Stimulated activated CD8-positive, alpha-beta memory T cell treated with anti-CD3 and anti-CD28 coated beads, Interleukin-7, amount 100 ng/mL, for 1 hour (primary cell): Measurements from ENCODE around the gene TDP1.

Source experiments
- DNase-seq, 2 donors: peaks; one replicate each; pipeline ENCODE4 v3.0.0-alpha.2; 2020; ENCODE audit warnings: low read depth in 2 of 2

Gene TDP1

DNA sequence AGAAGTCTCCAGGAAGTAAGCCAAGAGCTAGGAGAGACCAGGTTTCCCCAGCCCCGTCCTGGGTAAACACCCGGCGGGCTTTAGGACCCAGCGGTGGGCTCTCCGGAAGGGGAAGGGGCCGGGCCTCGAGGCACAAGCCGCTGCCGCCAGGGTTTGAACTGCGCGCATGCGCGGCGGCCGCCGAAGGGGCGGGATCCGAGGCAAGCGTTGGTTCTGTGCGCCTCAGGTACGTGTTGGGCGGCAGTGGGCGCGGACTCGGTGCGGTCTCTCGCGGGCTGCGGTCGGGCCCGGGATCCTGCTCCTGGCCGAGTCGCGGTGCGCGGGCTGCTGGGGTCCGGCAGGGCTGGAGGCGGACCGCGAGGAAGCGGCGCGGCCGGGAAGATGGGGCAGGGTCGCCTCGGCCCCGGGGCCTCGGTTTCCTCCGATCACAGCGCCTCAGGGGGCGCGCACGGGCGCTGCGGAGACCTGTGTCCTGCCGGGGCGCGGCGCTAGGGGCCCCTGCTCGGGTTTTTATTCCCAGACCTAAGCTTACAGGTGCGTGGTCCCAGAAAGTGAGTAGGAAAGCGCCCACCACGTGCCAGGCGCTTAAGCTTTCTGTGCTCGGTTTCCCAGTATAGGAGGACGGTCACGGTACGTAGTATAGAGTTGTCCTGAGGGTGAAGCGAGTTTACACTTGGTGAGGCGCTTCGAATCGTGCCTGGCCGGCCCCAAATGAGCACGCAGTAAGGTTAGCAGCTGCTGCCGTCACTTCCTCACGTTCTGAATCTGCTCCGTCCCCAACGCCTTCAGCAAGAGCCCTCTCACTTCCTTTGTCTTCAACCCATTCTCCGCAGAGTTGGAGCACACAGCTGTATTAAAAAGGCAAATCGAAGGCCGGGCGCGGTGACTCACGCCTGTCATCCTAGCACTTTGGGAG lies at the start of gene TDP1:
Gene TDP1, plus strand, starts transcription at position 183 of the 916 bp plus-strand sequence. CDS start 7,188 bp downstream, outside the sequence.
- DNase-seq = peak; percentile 91 to 92

DNA sequence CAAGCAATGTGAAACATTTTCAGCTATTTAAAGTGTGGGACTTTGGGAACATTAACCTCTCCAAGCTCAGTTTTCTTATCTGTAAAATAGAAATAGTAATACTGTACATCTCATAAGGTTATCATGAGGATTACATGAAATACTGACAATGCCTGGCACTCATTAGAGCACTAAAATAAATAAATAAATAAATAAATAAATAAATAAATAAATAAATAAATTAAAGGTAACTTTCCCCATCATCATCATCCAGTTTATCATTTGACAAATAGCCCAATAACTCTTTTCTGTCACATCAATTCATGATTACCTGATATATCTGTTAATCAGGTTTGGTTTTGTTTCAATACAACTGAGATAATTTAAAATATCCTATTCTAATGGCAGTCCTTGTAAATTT lies 49.7 kb upstream of the TDP1 start:
- DNase-seq = no peak

DNA sequence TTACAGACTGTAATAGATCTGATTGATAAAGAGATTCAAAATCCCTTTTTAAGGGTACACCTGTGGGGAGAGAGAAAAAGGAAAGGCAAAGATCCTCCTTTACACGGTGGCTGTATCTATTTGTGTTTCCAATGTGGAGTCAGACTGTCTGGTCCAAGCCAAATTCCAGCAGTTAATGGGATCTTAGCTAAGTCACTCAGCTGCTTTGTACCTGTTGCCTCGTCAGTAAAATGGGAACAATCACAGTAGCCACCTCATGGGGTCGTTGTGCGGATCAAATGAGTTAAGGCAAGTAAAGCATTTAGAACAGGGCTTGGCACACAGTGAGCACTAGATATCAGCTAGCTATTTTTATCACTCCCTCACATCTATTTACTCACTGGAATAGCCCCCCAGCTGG lies 48.1 kb upstream of the TDP1 start:
- DNase-seq = no peak

DNA sequence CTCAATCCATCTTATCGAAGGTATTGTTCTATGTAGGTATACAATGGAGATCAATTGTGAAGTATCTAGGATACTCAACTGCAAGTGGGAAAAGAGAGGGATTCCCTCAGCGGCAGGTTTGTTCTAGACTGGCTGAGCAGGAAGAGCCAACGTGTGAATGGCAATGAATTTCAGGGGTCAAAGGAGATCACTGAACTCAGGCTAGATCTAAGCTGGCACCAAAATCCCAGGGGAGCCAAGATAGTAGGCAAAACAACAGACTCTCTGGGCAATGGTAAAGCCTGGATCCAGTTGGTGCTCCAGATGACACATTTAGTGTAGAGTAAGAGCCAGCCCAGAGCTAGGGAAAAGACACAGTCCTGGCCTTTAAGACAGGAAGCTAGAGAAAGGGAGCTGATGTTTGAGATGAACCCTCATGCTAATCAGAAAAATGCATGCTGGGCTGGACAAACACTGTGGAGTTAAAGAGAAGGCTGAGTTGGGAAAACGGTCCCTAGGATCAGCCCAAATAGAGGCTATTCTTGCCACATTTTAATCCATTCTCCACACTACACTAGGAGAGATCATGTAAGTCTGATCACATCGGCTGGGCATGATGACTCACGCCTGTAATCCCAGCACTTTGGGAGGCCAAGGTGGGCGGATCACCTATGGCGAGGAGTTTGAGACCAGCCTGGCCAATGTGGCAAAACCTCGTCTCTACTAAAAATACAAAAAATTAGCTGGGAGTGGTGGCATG lies 46.8 kb upstream of the TDP1 start:
- no peak for DNase-seq

DNA sequence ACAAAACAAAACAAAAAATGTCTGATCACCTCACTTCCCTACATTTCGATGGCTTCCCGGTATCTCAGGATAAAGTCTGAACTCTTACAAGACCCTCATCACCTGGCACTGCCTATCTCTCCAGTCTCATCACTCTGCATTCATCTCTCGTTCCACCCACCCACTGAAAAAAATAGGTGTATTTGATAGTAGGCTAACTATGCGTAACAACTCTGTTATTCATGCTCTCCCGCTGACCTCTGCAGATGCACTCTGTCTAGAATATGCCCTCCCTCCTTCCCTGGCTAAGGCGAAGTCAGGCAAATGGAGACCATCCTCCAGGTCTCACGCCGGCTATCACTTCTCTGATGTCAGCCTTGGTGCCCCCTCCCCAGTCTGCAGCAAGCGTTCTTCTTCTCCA lies 46.1 kb upstream of the TDP1 start:
- no peak for DNase-seq

DNA sequence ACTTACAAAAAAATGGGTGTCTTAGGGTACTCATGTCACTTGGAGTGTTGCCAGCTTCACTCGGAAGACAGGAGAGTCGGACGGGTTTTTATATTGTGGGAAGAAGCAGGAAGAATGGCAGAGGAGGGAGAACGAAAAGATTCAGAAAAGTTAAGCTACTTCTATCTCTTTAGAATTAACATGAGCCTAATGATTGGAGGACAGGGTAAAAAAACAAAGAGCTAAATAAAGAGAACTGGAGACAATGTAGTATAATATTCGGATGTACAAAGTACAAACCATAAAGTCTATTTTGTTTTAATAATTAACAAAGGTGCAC lies 45.1 kb upstream of the TDP1 start:
- DNase-seq = no peak

DNA sequence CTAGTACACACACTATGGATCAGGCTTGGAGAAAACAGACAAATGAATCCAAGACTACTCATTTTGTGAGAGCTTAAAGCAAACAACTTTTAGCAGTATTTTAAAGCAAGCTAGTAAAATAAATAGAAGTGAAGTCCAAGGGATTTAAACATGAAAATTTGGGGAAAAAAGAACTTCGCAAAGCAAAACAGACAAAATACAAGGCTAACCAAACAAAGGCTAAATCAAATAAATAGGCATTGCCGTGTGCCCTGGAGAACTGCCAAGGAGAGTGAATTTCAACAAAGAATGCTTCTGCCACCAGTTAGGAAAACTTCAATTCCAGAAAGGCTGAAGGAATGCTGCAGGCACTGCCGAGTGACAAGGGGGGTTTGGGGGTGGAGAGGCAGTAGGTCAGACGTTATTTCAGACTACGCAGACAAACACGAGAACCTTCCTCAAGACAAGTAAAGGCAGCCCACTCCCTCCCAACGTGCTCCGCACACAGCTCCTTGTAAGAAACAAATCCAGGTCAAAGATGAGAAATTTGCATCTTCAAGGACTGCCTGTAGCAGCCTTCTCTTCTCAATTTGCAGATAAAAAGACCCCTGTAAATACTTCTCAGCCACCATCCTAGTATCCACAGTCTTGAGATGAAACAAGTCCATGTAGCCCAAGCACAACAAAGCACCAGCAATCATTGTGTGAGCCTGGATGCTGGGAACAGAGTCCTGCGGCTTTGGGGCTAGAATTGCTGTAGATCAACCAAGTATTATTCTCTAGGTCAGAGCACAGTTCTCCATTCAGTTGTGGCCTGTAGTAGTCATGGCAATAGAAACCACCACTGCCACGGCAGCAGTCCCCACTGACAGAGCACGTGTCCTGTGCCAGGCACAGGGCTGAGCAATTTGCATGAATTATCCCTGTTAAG lies 44.5 kb upstream of the TDP1 start:
- DNase-seq = no peak

DNA sequence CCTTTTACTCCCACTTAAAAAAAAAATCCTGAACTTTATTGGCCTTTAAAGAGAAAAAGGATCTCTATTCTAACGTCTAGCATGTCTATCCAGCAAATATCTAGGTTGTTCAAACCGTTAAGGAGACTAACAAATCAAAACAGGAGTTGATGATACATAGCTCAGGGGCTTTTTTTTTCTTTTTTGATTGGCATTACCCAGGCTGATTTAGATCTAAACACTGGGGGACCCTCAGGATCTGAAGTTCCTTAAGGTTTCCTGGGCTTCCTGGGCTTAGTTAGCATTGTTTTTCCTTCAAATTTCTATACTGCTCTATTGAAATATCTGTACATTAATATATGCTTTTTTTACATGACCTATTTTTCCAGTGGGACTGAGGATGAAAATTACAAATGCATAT lies 43.5 kb upstream of the TDP1 start:
- no peak for DNase-seq

DNA sequence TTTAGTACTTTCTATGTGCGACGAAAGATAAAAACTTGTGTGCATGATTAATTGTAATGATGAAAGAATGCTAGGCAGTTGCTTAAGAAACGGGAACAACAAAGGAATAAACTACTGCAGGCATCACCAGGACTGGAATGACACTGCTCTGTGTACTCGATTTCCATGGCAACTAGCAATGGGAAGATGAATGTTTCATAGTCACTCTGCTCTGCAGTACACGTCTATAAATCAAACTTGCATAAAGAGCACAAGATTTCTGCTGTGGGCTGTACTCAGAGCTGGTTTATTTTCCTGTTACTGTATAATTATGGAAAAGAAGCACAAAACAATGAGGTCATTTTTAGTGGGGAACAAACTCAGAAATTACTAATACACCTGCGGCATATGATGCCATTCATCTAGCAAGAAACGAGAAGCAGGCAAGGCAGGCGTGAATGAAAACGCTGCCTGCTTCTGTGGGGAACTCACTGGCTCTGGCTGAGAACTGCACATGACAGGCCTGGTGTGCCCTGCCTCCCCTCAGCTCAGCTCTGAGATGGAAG lies 43.0 kb upstream of the TDP1 start:
- DNase-seq = no peak

DNA sequence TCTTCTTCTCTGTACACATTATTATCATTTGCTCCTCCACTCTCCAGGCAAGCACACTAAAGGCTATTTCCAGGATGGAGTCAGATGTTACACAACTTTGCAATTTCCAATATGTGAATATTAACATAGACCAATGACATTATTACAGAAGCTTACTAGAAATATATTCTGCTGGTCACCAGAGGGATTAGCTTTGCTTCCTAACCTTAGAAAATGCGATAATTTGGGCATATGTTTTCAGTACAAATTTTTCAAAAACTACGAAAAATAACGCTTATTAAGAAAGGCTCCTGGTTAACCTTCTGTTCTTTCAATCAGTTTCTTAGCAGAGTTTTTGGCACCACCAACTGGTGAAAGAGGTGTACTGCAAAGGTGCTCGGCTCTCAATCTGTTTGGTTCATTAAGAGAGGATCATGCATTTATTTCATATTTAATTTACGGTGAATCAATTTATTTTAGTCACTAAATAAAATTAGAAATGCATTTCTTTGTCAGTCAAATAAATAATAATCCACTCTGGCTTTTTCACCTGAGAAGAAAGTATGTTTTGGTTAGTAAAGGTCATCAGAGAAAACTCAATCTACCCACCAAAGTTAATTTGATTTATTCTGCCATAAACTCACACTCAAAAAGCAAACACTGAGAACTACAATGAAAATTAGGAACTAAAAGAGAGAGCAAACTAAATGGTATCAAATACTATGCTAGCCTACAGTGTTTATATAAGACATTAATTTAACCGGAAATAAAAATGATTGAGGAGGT lies 40.4 kb upstream of the TDP1 start:
- DNase-seq = peak; percentile 25 to 34

DNA sequence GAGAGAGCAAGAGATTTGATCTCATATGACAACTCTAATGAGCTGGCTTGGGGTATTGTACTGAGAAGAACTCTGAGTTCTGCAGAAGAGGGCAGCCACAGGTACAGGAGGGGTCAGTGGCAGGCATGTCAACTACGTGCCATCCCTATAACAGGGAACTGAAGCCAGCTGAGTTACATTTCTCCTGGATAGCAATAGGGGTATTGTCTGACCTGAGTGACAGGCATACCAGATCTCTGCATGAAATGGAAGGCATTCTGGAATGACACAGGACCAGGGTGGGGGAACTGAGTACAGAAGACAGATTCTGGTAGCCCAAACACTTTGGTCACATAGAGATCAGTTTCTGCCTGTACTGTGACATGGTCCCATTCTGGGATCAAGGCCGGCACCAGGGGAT lies 37.0 kb upstream of the TDP1 start:
- no peak for DNase-seq

DNA sequence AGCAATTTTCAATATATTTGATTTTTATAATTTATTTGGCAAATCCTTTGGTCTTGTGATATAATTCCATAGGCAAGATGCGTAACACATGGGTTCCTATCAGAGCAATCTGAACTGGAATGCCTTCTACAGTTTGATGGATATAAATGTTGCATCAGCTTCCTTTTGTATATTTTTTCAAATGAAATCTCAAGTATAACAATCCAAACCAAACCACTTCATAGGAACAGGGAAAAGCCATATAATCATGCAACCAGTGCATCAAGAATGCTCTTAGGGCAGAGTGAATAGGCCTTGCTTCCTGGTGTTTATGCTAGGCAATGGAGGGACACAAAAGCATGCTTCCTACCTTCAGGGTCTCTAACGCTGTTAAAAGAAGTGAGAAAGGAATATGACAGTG lies 35.7 kb upstream of the TDP1 start:
- DNase-seq = no peak

DNA sequence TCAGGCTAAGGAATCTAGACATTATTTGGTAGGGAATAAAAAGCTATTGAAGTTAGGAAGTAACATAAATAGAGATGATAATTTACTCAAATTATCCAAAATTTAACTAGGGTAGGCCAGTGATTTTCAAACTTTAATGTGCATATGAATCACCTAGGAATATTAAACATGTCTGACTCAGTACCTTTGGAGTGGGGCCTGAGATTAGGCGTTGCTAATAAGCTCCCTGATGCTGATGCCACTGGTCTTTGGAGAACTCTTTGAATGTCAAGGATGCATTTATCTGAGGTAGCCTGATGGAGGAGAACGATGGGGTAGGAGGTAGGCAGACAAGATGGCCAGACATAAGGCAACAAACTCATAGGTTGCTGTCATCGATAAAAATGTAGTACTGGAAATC lies 34.4 kb upstream of the TDP1 start:
- no peak for DNase-seq

DNA sequence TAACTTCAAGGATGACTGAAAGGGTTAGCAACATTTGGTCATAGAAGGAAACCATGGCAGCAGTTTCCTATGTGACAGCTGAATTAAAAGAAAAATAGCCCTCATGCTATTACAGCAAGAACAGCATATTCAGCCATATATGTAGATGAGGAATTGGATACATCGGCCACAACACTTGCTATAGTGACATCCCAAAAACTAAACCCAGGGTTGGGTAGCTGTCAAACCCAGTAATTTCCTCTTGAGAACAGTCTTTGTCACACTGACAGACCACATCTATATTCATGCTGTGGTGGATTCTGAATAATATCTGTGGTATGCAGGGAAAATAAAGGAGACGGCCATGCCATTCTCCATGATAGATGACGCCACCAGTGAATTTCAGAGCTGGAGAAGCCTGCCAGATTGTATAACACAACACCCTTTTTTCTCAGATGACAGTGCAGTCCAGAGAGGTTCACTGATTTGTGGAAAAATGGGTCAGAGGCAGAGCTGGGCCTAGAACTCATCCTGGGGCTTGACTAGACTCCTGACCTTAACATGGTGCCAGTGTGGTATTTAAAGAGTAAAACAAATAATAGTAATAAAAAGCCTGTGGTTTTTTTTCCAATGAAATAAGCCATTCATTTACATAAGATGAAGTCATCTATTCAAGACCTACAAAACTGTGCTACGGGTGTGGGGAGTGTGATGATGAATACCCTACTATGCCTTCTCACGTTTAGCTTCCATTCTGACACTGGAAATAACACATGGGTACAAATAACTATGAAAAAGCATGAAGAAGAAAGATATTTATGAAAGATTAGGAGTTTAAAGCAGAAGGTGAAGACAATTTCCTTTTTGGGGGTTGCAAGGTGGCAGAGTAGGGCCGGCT lies 33.5 kb upstream of the TDP1 start:
- no peak for DNase-seq

DNA sequence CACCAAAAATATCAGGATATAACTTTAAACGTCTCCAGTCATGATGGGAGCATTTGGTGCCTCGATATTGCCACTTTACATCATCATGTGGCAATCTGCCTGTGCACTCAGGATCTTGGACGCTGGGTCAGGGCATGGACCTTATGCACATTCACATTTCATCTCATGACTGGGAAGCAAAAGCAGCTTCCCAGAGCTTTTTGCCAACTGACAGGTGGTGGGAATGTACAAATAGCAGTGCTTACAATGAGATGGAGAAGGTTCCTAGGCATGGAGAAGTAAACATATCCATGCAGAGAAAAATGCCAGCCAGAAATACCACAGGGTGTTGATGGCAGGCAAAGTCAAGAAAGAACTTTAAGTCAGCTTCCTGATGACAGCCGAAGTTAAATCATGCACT lies 31.5 kb upstream of the TDP1 start:
- no peak for DNase-seq

DNA sequence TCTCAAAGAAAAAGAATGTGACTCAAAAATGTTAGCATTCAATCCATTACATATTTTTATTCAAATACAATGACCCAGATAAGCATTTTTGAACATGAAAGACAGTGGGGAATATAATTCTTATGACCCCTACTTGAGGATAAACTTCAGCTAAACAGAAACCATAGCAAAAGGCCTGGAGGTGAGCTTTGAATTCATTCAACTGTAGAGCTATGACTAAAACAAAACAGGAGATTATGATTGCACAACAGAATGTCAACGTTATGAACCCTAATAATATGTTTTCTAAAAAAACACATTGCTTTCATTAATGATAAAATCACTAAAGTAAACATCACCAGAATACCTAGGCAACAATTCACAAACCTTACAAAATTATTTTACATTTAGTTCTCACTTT lies 29.0 kb upstream of the TDP1 start:
- no peak for DNase-seq

DNA sequence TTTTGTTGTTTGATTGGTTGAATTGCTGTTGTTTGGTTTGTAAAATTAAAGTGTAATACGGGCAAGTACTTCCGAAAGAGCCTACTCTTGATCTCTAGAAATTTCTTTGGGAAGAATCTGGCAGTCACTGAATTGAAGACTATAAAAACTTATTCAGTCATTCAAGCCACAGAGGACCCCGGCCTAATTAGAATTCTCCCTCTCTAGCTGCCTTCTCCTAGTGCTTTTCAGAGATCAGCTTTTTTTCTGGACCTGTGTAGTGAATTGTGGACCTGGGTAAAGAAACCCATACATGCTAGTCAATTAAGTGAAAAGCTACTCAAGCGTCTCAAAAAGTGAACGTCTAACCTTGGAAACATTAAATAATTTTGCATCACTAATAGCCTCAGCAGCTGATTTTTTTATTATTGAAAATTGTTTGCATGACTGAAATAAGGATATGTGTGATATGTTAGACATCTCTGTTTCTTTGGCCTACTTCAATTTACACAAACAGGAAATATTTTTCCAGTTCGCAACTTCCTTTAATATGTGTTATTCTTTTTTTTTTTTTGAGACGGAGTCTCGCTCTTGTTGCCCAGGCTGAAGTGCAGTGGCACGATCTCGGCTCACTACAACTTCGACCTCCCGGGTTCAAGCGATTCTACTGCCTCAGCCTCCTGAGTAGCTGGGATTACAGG lies 28.4 kb upstream of the TDP1 start:
- DNase-seq = no peak

DNA sequence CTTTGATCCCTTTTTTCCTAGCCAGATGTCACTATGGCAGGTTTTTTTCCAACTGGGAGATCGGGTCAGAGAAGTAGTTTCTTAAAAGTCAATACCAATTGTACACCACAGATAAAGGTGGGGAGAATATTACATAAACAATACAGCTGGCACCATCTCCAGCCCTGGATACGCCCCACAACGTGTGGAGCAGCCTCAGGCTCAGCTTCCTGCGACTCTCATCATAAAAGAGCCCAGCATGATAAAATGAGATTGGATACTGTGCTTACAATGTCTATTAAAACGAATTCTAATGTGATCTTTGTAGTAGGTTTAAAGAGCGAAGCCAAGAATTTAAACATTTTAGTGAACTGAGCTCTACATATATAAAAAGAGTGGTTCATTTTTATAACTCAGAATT lies 22.7 kb upstream of the TDP1 start:
- DNase-seq = no peak

DNA sequence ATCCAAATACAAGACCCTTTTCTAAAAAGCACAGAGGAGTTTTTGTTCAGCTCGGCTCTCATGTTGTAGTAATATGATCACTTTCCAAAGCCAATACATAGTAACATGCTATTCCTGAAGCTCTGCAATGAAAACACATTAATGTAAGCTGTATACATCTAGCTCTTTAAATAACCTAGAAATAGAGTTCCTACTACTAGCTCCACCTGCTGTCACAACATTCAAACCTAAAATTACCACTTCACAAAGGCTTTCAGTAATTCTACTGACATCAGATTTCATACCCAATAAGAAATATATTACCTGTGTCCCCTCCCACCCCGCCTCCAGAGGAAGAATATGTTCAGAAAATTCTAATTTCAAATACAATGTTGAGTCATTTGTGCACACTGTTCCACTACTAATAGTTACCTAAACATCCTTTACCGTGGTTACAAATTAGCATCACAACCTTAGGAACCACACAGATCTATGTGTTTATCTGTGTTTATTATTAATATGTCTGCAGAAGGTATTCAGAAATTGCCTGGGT lies 19.0 kb upstream of the TDP1 start:
- no peak for DNase-seq
